ENCODE measurements around the gene SNAPIN.

- no peak for TF ChIP-seq POLR2A (IDR thresholded peaks at IDR 0.05)
- no peak for TF ChIP-seq CTCF (IDR thresholded peaks at IDR 0.05)
These were observed 43.6 kb upstream of the SNAPIN start for GRCh38 chr1:153614906-153615305.

All from esophagus squamous epithelium (tissue), 4 donors.